Fibroblast of skin of abdomen (primary cell): Measurements from ENCODE around the gene PLAGL2.

Experiments used
- DNase-seq: peaks from one replicate; pipeline ENCODE4 v3.0.0-alpha.2; 2013

The PLAGL2 gene

DNA sequence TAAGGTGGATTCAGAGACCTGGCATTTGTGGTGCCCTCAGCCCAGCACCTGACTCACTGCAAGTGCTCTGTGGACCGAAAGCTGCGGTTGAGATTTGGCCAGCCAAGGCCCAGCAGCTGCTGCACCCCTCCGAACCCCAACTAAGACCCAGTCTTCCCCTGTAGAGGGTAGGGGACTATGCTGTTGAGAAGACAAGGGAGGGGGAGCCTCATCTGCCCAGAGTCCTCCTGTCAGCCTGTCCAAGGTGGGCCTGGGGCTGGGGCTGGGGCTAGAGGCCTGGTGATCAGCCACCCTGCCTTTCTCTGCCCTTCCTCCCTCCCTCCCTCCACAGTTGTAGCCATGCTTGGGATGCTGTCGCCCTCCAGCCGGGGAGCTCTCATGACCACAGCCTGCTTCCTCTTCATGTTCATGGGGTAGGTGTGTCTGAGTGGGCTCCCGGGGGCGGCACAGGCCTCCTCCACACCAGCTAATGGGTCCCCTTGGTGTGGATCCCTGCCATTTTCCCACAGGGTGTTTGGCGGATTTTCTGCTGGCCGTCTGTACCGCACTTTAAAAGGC lies 57.2 kb downstream of the PLAGL2 start:
- no peak for DNase-seq

DNA sequence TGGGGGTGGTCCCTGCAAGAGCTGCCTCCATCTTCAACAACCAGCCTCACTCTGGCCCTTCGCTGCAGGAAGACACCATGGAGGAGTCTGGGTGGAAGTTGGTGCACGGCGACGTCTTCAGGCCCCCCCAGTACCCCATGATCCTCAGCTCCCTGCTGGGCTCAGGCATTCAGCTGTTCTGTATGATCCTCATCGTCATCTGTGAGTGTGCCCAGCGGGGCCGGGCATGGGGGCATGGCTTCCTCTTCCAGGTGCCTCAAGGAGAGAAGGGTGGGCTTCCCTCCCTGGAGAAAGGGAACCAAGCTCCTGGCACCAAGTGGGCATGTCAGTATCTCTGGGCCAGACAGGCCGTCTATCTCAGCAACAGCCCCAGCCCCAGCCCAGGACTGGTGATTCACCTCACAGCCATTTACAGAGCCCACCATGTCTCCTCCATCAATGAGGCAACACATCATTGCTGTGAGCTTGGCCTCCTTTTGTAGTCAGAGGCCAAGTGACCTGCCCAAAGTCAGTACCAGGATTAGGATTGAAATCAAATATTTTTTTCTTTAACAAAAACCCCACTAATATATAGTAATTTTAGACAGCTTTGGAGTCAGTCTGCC lies 57.9 kb downstream of the PLAGL2 start:
- DNase-seq: peak; percentile 14

DNA sequence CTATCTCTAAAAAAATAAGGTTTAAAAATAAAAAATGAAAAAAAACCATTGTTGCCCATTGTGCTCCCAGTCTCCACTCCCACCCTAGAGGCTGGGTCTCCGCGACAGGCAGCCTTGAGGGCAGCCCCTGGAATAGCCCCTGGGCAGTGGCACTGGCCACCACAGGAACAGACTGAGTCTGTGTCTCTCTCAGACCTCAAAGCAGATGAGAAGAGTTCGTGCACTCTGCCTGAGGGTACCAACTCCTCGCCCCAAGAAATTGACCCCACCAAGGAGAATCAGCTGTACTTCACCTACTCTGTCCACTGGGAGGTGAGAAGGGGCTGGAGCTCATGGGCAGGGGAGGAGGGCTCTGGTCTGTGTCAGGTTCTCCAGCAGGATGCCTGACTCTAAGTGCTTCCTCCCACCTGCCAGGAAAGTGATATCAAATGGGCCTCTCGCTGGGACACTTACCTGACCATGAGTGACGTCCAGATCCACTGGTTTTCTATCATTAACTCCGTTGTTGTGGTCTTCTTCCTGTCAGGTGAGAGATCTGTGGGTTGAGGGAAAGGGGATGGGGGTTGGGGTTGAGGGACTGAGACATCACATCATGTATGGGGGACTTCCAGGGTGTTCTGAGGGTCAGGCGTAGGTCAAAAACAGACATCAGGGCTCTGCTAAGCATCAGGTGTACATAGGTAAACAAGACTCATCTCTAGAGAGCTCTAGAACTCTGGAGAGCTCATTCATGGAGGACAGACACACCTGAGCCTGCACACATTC lies 62.5 kb downstream of the PLAGL2 start:
- no peak for DNase-seq

DNA sequence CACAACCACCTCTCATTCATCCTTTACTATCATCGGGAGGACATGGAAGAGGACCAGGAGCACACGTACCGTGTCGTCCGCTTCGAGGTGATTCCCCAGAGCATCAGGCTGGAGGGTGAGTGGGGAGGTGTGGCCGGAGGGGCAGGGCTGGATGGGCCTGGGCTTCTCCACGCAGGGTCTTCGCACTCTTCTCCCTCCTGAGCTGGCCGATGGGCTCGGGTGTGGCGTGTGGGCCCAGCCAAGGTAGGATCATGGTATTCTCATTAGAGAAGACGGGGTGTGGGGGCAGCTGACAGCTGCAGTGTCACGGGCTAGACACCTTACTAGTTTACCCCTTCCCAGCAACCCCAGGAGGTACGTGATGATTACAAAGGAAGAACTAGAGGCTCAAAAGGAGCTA lies 64.6 kb downstream of the PLAGL2 start:
- DNase-seq: no peak
